Middle frontal gyrus (tissue), 1 donor: ENCODE data around the gene MBD1.
"Not testable (repeated sequence)": the region's sequence is repeated elsewhere in the genome, so short reads cannot be mapped to it uniquely, and the experiment has no call there.

Experiments
- DNase-seq: peaks from one replicate; pipeline ENCODE4 v3.0.0-alpha.2; 2015; ENCODE audit warnings: low spot score; ENCODE audit errors: extremely low spot score

MBD1 gene

DNA sequence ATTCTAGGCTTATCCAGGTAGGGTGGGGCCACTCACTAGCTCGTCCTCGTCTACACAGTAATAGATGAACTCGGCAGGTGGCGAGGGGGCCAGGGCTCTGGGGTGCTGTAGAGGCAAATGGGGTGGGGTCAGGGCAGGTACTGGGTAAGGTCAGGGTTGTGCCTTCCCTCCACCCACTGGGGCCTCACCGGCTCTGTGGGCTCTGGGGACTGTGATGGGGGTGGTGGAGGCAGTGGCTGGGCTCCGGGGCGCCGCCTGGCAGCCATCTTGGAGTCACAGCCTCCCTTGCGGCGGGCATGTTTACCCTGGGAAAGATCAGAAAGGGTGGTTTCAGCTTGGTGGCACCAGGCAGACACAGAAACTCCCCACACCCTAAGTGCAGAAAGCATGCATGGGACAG lies 6.4 kb downstream of the MBD1 start:
- no peak for DNase-seq

GRCh38 chr18:50274044-50274442 lies 7.3 kb downstream of the MBD1 start:
- no peak for DNase-seq

GRCh38 chr18:50273203-50274043 lies 7.9 kb downstream of the MBD1 start:
- DNase-seq = no peak

- DNase-seq = no peak
Measured at GRCh38 chr18:50272568-50272967, 8.8 kb downstream of the MBD1 start.

DNA sequence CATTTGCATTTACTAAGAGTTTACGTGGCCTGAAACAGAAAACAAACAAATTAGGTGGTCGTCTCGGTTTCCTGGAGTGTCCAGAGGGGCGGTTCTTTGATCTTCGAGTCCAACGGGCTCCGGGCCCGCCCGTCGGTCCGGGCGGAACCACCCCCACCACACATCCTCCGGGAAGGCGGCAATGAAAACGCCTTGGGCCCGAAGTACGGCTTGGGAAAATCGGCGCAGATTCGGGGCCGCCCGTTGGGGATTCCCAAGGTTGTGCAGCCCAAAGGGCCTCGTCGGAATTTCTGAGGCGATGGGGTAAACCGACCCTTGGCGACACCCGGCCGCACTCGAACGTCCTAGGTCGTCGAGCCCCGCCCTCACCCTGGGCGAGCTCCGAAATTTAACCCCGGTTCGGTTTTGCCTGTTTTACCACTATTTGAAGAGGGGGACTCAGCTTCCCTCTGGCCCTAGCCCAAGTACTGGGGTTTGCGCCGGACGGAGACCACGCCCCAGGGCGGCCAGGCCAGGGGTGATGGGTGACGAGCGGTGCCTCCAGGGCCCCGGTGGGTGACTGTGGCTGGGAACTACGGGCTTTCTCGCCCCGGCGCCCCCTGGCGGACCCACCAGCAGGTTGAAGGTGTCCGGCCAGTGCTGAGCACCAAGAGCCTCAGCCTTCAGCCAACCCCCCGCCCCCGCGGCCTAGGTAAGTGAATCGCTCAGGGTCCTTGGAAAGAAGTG lies 13.1 kb downstream of the MBD1 start:
- no peak for DNase-seq

GRCh38 chr18:50266248-50266704 lies 15.0 kb downstream of the MBD1 start, which contains the start of gene CFAP53:
TSS of gene CFAP53 (minus strand) at chr18:50266495. CDS start at chr18:50266404, 91 bp downstream.
- DNase-seq = peak; percentile 69

DNA sequence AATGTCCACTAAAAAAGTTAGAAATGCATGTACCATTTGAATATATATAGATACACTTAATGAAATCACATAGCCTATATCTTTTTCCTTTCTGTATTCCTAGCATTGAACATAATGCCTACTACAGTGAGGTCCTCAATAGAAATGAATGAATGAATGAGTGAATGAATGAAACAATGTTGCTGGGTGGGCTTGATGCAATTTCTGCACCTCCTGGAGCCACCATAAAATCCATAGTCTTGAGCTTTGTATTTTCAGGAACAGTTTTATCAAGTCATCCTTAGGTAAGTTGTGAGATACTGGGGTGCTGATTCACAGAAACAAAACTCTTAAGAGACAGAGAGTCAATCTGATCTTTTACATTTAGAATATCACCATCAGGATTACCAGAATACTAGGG lies 18.3 kb downstream of the MBD1 start:
- no peak for DNase-seq

- no peak for DNase-seq
Measured at GRCh38 chr18:50250935-50251334, 30.4 kb downstream of the MBD1 start.

DNA sequence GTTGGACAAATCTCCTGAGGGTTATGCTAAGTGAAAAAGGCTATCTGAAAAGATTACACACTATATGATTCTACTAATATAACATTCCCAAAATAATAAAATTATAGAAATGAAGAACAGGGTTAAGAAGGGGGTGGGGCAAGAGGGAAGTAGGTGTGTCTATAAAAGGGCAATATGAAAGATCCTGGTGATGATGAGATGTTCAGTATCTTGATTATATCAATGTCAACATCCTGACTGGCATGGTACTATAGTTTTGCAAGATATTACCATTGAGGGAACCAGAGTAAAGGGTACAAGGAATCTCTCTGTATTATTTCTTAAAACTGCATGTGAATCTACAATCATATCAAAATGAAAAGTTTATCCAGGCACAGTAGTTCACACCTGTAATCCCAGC lies 31.7 kb downstream of the MBD1 start:
- DNase-seq = no peak

DNA sequence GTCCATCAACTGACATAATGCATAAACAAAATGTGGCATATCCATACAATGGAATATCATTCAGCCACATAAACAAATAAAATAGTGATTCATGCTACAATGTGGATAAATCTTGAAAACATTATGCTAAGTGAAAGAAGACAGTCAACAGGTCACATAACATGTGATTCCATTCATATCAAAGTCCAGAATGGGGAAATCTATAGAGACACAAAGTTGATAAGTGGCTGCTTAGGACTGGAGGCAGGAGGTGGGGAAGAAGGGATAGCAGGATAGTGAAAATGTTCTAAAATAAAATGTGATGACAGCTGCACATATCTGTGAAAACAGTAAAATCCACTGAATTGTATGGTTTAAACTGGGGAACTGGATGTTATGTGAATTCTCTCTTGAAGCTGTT lies 33.8 kb downstream of the MBD1 start:
- no peak for DNase-seq

GRCh38 chr18:50241768-50242167 lies 39.6 kb downstream of the MBD1 start:
- not testable (repeated sequence) for DNase-seq

GRCh38 chr18:50240080-50240563 lies 41.2 kb downstream of the MBD1 start:
- DNase-seq = no peak

GRCh38 chr18:50232419-50232818 lies 48.9 kb downstream of the MBD1 start:
- DNase-seq = no peak

GRCh38 chr18:50231621-50232020 lies 49.7 kb downstream of the MBD1 start:
- no peak for DNase-seq

DNA sequence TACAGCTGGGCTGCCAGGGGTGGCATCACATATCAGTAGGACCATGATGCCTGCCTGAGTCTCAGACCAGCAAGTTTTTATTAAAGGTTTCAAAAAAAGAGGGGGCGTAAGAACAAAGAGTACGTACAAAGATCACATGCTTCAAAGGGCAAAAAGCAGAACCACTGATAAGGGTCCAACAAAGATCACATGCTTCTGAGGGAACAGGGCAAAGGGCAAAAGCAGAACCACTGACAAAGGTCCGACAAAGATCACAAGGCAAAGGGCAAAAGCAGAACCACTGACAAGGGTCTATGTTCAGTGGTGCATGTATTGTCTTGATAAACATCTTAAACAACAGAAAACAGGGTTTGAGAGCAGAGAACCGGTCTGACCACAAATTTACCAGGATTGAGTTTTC lies 61.1 kb downstream of the MBD1 start:
- not testable (repeated sequence) for DNase-seq
